VCaP (cell line): ENCODE data around the gene TRAPPC6A.

Experiments
- H3K27ac ChIP-seq: fragments of 450-650 bp; 2 replicates; pipeline ENCODE4 v1.5.1; 2017
- CTCF ChIP-seq: fragments of 450-650 bp; conservative IDR thresholded peaks from 2 replicates; pipeline ENCODE4 v1.5.1; 2017; ENCODE audit warnings: mild to moderate bottlenecking, moderate library complexity

The TRAPPC6A gene

DNA sequence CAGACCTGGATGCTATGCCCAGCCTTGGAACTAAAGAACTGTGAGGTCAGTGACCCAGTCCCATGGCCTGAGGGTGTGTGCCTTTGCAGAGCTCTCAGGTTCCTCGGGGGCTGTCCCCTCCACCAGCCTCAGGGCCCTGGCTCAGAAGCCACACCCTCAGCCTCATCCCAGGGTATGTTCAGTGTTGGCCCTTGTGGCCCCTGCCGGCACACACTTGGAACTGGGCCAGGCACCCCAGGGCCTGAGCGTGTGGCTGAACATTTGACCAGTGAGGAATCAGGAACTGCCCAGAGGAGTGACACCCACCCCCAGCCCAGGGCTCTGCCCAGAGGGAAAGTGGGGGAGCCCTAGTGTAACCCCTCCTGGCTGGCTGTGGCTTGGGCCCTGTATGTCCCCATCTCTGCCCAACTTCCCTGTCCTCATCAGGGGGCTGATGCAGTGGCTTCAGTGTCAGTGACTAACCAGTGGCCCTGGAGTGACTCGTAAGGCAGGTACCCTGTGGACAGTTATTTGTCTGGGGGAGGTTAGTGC lies 27.2 kb downstream of the TRAPPC6A start:
- H3K27ac ChIP-seq, result no peak overlapping the region
- TF ChIP-seq CTCF, result no peak

- no peak overlapping the region for H3K27ac ChIP-seq
- no peak for TF ChIP-seq CTCF
Measured at GRCh38 chr19:45150180-45150579, 27.9 kb downstream of the TRAPPC6A start.

- TF ChIP-seq CTCF, result no peak
- H3K27ac ChIP-seq, result no peak overlapping the region
Measured at GRCh38 chr19:45149129-45149528, 28.9 kb downstream of the TRAPPC6A start.

- TF ChIP-seq CTCF, result no peak
- H3K27ac ChIP-seq, result no peak overlapping the region
Measured at GRCh38 chr19:45147835-45148676, 30.0 kb downstream of the TRAPPC6A start.

GRCh38 chr19:45146741-45147205 lies 31.3 kb downstream of the TRAPPC6A start:
- no peak for TF ChIP-seq CTCF
- H3K27ac ChIP-seq, result no peak overlapping the region

GRCh38 chr19:45146251-45146650 lies 31.8 kb downstream of the TRAPPC6A start:
- no peak overlapping the region for H3K27ac ChIP-seq
- TF ChIP-seq CTCF, result no peak

DNA sequence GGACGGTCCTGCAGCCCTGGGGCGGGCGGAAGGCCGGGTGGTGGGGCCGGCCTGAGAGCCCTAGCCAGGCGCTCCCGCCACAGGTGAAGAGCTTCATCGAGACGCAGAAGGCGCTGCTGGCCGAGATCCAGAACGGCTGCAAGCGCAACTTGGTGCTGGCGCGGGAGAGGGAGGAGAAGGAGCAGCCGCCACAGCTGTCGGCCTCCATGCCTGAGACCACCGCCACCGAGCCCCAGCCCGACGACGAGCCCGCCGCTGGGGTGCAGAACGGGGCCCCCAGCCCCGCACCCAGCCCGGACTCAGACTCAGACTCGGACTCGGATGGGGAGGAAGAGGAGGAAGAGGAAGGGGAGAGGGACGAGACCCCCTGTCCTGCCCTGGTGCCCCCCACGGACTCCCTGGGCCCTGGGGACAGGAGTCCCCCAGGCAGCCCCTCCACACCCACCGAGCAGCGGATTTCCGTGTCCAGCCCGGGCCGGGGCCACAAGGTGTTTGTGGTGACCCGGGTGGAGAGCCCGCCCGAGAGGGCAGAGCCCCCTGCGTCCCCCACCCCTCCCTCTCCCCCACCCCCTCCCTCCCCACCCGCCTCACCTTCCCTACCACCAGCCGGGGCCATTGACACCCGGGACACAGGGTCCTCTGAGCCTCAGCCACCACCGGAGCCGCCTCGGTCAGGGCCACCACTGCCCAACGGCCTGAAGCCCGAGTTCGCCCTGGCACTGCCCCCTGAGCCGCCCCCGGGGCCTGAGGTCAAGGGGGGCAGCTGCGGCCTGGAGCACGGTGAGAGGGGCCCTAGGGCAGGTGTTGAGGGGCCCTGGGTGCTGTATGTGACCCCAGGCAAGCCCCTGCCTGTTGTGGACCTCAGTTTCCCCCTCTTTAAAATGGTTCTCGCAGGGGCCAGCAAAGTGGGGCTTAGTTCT lies 32.5 kb downstream of the TRAPPC6A start:
- no peak overlapping the region for H3K27ac ChIP-seq
- TF ChIP-seq CTCF, result no peak
